ENCODE results near the gene LCE3E. TPM values are rescaled to one million over a fixed set of nuclear protein-coding genes. Genes with fewer than 3 reads are reported as not detected.

LCE3E gene
- total and polyA plus RNA-seq, 2 donors (not counting 3 experiments of a cell fraction or from before 2014, with no cell fraction given), result not detected

GRCh38 chr1:152585586-152585985, 19.0 kb upstream of the LCE3E start:
- CTCF ChIA-PET, result no interaction called here
- H4K20me1 ChIP-seq (replicated peaks; ENCODE audit: control insufficient read depth, extremely low read depth, insufficient read depth, low read length), result no peaks in the 10 kb centered on the region
- H3K9me1 ChIP-seq (replicated peaks; ENCODE audit: control insufficient read depth, extremely low read depth, insufficient read depth, low read length), result no peaks in the 10 kb centered on the region
- H3K4me2 ChIP-seq (ENCODE audit: insufficient read depth, low read length), result no peak overlapping the region
- no peak overlapping the region for H3K27ac ChIP-seq (ENCODE audit: insufficient read depth, low read depth, low read length)
- POLR2A ChIA-PET, result no interaction called here
- no peaks in the 10 kb centered on the region for H3K79me2 ChIP-seq (ENCODE audit: control insufficient read depth, insufficient read depth, low read length)
- H3K4me1 ChIP-seq (ENCODE audit: control insufficient read depth, extremely low read depth, insufficient read depth, low read length), result no peaks in the 10 kb centered on the region
- H3K9ac ChIP-seq (replicated peaks; ENCODE audit: extremely low read depth, insufficient read depth, low read length), result no peak overlapping the region
- FAIRE-seq (no peak), DNase-seq (ENCODE audit: low read depth, low spot score) (no peak)
- intact Hi-C loops (cut with micrococcal nuclease), result no loop called here
- TF ChIP-seq EZH2 (IDR thresholded peaks at IDR 0.05; ENCODE audit: borderline replicate concordance, low read depth, low read length, severe bottlenecking), result no peak
- no peak for TF ChIP-seq FOS (IDR thresholded peaks at IDR 0.05; ENCODE audit: borderline replicate concordance, insufficient read depth, low read length)
- no peak for TF ChIP-seq JUN (IDR thresholded peaks at IDR 0.05; ENCODE audit: borderline replicate concordance, insufficient read depth, insufficient read length, low read depth)
- TF ChIP-seq MYC (IDR thresholded peaks at IDR 0.05; ENCODE audit: low read depth, low read length), result no peak
- no peak for TF ChIP-seq CTCF (IDR thresholded peaks at IDR 0.05; ENCODE audit: extremely low read depth in 1 of 2, insufficient read depth in 1 of 2, low read depth in 1 of 2, low read length in 2 of 2)
- TF ChIP-seq MAX (IDR thresholded peaks at IDR 0.05; ENCODE audit: insufficient read depth, insufficient read length), result no peak
- no peak for TF ChIP-seq GATA2 (IDR thresholded peaks at IDR 0.05; ENCODE audit: insufficient read depth, insufficient read length, low read depth, low read length)
- TF ChIP-seq POLR2AphosphoS5 (IDR thresholded peaks at IDR 0.05; ENCODE audit: insufficient read depth, low read depth, low read length), result no peak
- no peak for TF ChIP-seq POLR2A (IDR thresholded peaks at IDR 0.05; ENCODE audit: low read depth, low read length)
- dilution Hi-C loops (cut with MboI; ENCODE audit: extremely low pct_ligation_motif_present, low sequenced_read_pairs), result no loop called here
- H3K9me3 ChIP-seq (replicated peaks; ENCODE audit: control insufficient read depth, insufficient read depth, low read length), result no peaks in the 10 kb centered on the region
- H3K27me3 ChIP-seq (ENCODE audit: control insufficient read depth in 2 of 2, insufficient read depth in 2 of 2, low read length in 2 of 2), result no peaks in the 10 kb centered on the region
- no peaks in the 10 kb centered on the region for H3K36me3 ChIP-seq (ENCODE audit: control insufficient read depth in 2 of 2, extremely low read depth in 1 of 2, insufficient read depth in 2 of 2, low read length in 2 of 2)
- no peak overlapping the region for H2AFZ ChIP-seq (ENCODE audit: low read depth, low read length)
- H3K4me3 ChIP-seq (replicated peaks in 1 of 3; ENCODE audit: insufficient read depth in 1 of 3, low read depth in 1 of 3, low read length in 3 of 3), result no peak overlapping the region
- BruUV-seq (replicated peaks), result no TSS peak

Data from endothelial cell of umbilical vein (primary cell).